ENCODE data around the gene PIK3R5.
"Not testable (repeated sequence)": the region's sequence is repeated elsewhere in the genome, so short reads cannot be mapped to it uniquely, and the experiment has no call there.

Gene PIK3R5

GRCh38 chr17:8856869-8857575, 108.5 kb downstream of the PIK3R5 start:
- no peak for DNase-seq (ENCODE audit: low read depth)

- DNase-seq (ENCODE audit: low read depth), result not testable (repeated sequence)
These were observed 109.3 kb downstream of the PIK3R5 start for GRCh38 chr17:8856205-8856603.

GRCh38 chr17:8855477-8856204, 109.9 kb downstream of the PIK3R5 start:
- no peak for DNase-seq (ENCODE audit: low read depth)

GRCh38 chr17:8851600-8851999, 113.9 kb downstream of the PIK3R5 start:
- DNase-seq (ENCODE audit: low read depth), result no peak

- DNase-seq (ENCODE audit: low read depth), result no peak
These were observed 116.0 kb downstream of the PIK3R5 start for GRCh38 chr17:8849311-8850041.

- DNase-seq (ENCODE audit: low read depth), result no peak
These were observed 117.6 kb downstream of the PIK3R5 start for GRCh38 chr17:8847891-8848290.

GRCh38 chr17:8846768-8847211, 118.7 kb downstream of the PIK3R5 start:
- no peak for DNase-seq (ENCODE audit: low read depth)

GRCh38 chr17:8844229-8845218, 121.0 kb downstream of the PIK3R5 start:
- no peak for DNase-seq (ENCODE audit: low read depth)

- no peak for DNase-seq (ENCODE audit: low read depth)
These were observed 122.2 kb downstream of the PIK3R5 start for GRCh38 chr17:8843344-8843743.

- no peak for DNase-seq (ENCODE audit: low read depth)
These were observed 123.7 kb downstream of the PIK3R5 start for GRCh38 chr17:8841844-8842243.

GRCh38 chr17:8839410-8839935, 126.0 kb downstream of the PIK3R5 start:
- no peak for DNase-seq (ENCODE audit: low read depth)

GRCh38 chr17:8838551-8839095, 126.9 kb downstream of the PIK3R5 start:
- DNase-seq (ENCODE audit: low read depth), result no peak

GRCh38 chr17:8837563-8838075, 127.9 kb downstream of the PIK3R5 start:
- no peak for DNase-seq (ENCODE audit: low read depth)

GRCh38 chr17:8836821-8837562, 128.5 kb downstream of the PIK3R5 start:
- no peak for DNase-seq (ENCODE audit: low read depth)

GRCh38 chr17:8835631-8836364, 129.7 kb downstream of the PIK3R5 start:
- no peak for DNase-seq (ENCODE audit: low read depth)

GRCh38 chr17:8835106-8835505, 130.4 kb downstream of the PIK3R5 start:
- no peak for DNase-seq (ENCODE audit: low read depth)

- DNase-seq (ENCODE audit: low read depth), result no peak
These were observed 132.7 kb downstream of the PIK3R5 start for GRCh38 chr17:8832711-8833352.

GRCh38 chr17:8831234-8831849, 134.2 kb downstream of the PIK3R5 start:
- no peak for DNase-seq (ENCODE audit: low read depth)

Data from non-pigmented ciliary epithelial cell (primary cell).